HEK293T (cell line): ENCODE measurements around the gene YY1AP1.

Experiments used
- BHLHE40 ChIP-seq: fragments of 450-650 bp; IDR thresholded peaks from 2 replicates; pipeline ENCODE4 v1.6.1; 2016; ENCODE audit warnings: mild to moderate bottlenecking, moderate library complexity, borderline replicate concordance
- ELF4 ChIP-seq: fragments of 450-650 bp; IDR thresholded peaks from 2 replicates; pipeline ENCODE4 v1.6.1; 2017; ENCODE audit warnings: antibody characterized with exemption
- FOXA1 ChIP-seq: fragments of 450-650 bp; IDR thresholded peaks from 2 replicates; pipeline ENCODE4 v1.6.1; 2016; ENCODE audit warnings: mild to moderate bottlenecking
- FOXK2 ChIP-seq: fragments of 450-650 bp; IDR thresholded peaks from 2 replicates; pipeline ENCODE4 v1.6.1; 2016; ENCODE audit warnings: mild to moderate bottlenecking
- FOXM1 ChIP-seq: fragments of 450-650 bp; IDR thresholded peaks from 2 replicates; pipeline ENCODE4 v1.6.1; 2017; ENCODE audit warnings: mild to moderate bottlenecking, borderline replicate concordance
- LEF1 ChIP-seq: fragments of 450-650 bp; IDR thresholded peaks from 2 replicates; pipeline ENCODE4 v1.6.1; 2017; ENCODE audit warnings: mild to moderate bottlenecking, borderline replicate concordance
- NFRKB ChIP-seq: fragments of 450-650 bp; IDR thresholded peaks from 2 replicates; pipeline ENCODE4 v1.6.1; 2016; ENCODE audit warnings: mild to moderate bottlenecking, moderate library complexity
- SP1 ChIP-seq: fragments of 450-650 bp; IDR thresholded peaks from 2 replicates; pipeline ENCODE4 v1.6.1; 2017
- SUZ12 ChIP-seq: fragments of 450-650 bp; IDR thresholded peaks from 2 replicates; pipeline ENCODE4 v1.6.1; 2016; ENCODE audit warnings: mild to moderate bottlenecking
- TARDBP ChIP-seq: fragments of 450-650 bp; IDR thresholded peaks from 2 replicates; pipeline ENCODE4 v1.6.1; 2016
- ZNF384 ChIP-seq: fragments of 450-650 bp; IDR thresholded peaks from 2 replicates; pipeline ENCODE4 v1.6.1; 2016
- TF ChIP-seq, protein P1 (sequence below): fragments of 450-650 bp; IDR thresholded peaks from 2 replicates; pipeline ENCODE4 v1.6.1; 2016

DNA sequence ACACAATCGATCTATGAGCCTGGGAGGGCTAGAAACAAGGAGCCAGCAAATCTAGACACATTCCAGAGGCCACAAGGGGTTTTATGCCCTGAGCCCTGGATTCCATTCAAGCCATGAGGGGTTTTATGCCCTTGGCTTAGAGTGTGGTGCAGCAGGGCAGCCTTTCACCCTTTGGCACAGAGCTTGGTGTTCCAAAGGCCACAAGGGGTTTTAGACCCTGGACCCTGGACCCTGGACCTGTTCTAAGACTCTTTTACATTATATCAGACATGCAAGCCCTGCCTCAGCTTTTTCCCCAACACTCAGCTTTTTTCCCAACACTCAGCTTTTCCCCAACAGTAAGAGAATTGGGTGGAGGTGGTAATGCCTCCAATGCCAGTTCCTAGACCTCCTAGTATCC is 65.2 kb downstream of the YY1AP1 start:
- TF ChIP-seq SUZ12 = no peak
- no peak for TF ChIP-seq ELF4
- no peak for TF ChIP-seq SP1
- no peak for TF ChIP-seq BHLHE40
- TF ChIP-seq, protein P1, sequence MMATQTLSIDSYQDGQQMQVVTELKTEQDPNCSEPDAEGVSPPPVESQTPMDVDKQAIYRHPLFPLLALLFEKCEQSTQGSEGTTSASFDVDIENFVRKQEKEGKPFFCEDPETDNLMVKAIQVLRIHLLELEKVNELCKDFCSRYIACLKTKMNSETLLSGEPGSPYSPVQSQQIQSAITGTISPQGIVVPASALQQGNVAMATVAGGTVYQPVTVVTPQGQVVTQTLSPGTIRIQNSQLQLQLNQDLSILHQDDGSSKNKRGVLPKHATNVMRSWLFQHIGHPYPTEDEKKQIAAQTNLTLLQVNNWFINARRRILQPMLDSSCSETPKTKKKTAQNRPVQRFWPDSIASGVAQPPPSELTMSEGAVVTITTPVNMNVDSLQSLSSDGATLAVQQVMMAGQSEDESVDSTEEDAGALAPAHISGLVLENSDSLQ = no peak
- TF ChIP-seq FOXM1 = no peak
- no peak for TF ChIP-seq ZNF384
- no peak for TF ChIP-seq LEF1
- no peak for TF ChIP-seq FOXA1
- TF ChIP-seq TARDBP = no peak
- TF ChIP-seq NFRKB = no peak
- no peak for TF ChIP-seq FOXK2
